Measurements from ENCODE around the gene LINC01488. TPM values are rescaled to one million over a fixed set of nuclear protein-coding genes. Genes with fewer than 3 reads are reported as not detected.
A peak's percentile ranks its signal among the peaks of the same experiment; 100 is the strongest.

Gene LINC01488
- total and polyA plus RNA-seq, 9 donors: 0.04 to 0.16 (median 0.10) TPM; not detected in 2

DNA sequence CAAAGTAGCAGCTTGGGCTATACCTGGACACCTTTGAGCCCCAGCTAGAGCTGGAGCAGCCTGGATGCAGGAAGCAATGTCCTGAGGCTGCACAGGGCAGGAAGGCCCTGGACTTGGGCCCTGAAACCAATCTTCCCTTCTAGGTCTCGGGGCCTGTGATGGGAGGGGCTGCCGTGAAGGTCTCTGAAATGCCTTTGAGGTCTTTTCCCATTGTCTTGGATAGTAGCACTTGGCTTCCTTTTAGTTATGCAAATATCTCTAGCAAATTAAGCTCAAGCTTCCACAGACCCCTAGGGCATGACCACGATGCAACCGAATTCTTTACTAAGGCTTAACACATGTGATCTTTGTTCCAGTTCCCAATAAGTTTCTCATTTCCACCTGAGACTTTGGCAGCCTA is 40.0 kb downstream of the LINC01488 start:
- no peak for DNase-seq
- H3K27ac ChIP-seq (ENCODE audit: low read length): no peak overlapping the region
- no peak overlapping the region for H3K4me3 ChIP-seq (ENCODE audit: low read length)
- peaks cover 5% of the 10 kb centered on the region for H3K9me3 ChIP-seq (replicated peaks; ENCODE audit: control insufficient read depth, low read depth, low read length)
- 30% methylated on average over 2 of the region's 4 CpGs for WGBS (ENCODE audit: insufficient coverage)
- H3K4me1 ChIP-seq (ENCODE audit: control insufficient read depth, insufficient read depth, low read length): peaks cover 6% of the 10 kb centered on the region
- H3K36me3 ChIP-seq (ENCODE audit: control insufficient read depth, insufficient read depth, low read length): no peaks in the 10 kb centered on the region
- peaks cover 2% of the 10 kb centered on the region for H3K27me3 ChIP-seq (ENCODE audit: control insufficient read depth, insufficient read depth, low read length)

DNA sequence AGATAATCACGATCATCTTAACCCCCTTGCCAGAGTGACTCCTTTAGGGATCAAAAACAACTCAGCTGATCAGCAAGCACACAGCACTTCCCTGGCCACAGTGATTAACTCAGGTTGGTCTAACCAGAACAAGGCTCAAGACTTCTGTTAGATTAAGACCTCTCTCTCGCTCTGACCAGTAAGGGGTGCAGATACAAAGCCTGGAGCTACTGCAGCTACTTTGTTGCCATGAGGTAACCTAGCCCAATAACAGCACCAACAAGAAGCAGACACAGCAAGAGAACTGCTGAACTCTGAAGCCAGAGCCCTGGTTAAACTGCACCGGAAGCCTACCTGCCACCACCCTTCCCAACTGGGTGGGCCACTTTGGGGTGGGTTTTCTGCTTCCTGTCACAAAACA is 42.0 kb downstream of the LINC01488 start:
- DNase-seq: no peak
- Histone ChIP-seq H3K4me1 (ENCODE audit: control insufficient read depth, insufficient read depth, low read length) (peaks cover 6% of the 10 kb centered on the region), H3K27me3 (ENCODE audit: control insufficient read depth, insufficient read depth, low read length) (no peaks in the 10 kb centered on the region), H3K9me3 (replicated peaks; ENCODE audit: control insufficient read depth, low read depth, low read length) (no peaks in the 10 kb centered on the region), H3K27ac (ENCODE audit: low read length) (no peak overlapping the region), H3K4me3 (ENCODE audit: low read length) (no peak overlapping the region), H3K36me3 (ENCODE audit: control insufficient read depth, insufficient read depth, low read length) (no peaks in the 10 kb centered on the region)
- WGBS (ENCODE audit: insufficient coverage): no CpG with 5 or more reads among the region's 3 CpGs

GRCh38 chr11:69524291-69524882 is 42.9 kb downstream of the LINC01488 start:
- Histone ChIP-seq H3K27ac (ENCODE audit: low read length) (no peak overlapping the region), H3K4me3 (ENCODE audit: low read length) (no peak overlapping the region), H3K9me3 (replicated peaks; ENCODE audit: control insufficient read depth, low read depth, low read length) (no peaks in the 10 kb centered on the region), H3K4me1 (ENCODE audit: control insufficient read depth, insufficient read depth, low read length) (peaks cover 6% of the 10 kb centered on the region), H3K36me3 (ENCODE audit: control insufficient read depth, insufficient read depth, low read length) (no peaks in the 10 kb centered on the region), H3K27me3 (ENCODE audit: control insufficient read depth, insufficient read depth, low read length) (no peaks in the 10 kb centered on the region)
- no peak for DNase-seq
- 55% methylated on average over 4 of the region's 15 CpGs for WGBS (ENCODE audit: insufficient coverage)

GRCh38 chr11:69524991-69525411 is 43.5 kb downstream of the LINC01488 start:
- WGBS (ENCODE audit: insufficient coverage): 72% methylated on average over 12 of the region's 15 CpGs
- DNase-seq: no peak
- no peaks in the 10 kb centered on the region for H3K27me3 ChIP-seq (ENCODE audit: control insufficient read depth, insufficient read depth, low read length)
- no peaks in the 10 kb centered on the region for H3K9me3 ChIP-seq (replicated peaks; ENCODE audit: control insufficient read depth, low read depth, low read length)
- no peak overlapping the region for H3K4me3 ChIP-seq (ENCODE audit: low read length)
- H3K4me1 ChIP-seq (ENCODE audit: control insufficient read depth, insufficient read depth, low read length): peaks cover 6% of the 10 kb centered on the region
- H3K36me3 ChIP-seq (ENCODE audit: control insufficient read depth, insufficient read depth, low read length): no peaks in the 10 kb centered on the region
- H3K27ac ChIP-seq (ENCODE audit: low read length): no peak overlapping the region

- peaks cover 3% of the 10 kb centered on the region for H3K27me3 ChIP-seq (ENCODE audit: control insufficient read depth, insufficient read depth, low read length)
- H3K36me3 ChIP-seq (ENCODE audit: control insufficient read depth, insufficient read depth, low read length): no peaks in the 10 kb centered on the region
- H3K4me1 ChIP-seq (ENCODE audit: control insufficient read depth, insufficient read depth, low read length): peaks cover 6% of the 10 kb centered on the region
- H3K27ac ChIP-seq (ENCODE audit: low read length): no peak overlapping the region
- WGBS (ENCODE audit: insufficient coverage): 75% methylated on average over 17 of the region's 19 CpGs
- H3K4me3 ChIP-seq (ENCODE audit: low read length): no peak overlapping the region
- no peak for DNase-seq
- no peaks in the 10 kb centered on the region for H3K9me3 ChIP-seq (replicated peaks; ENCODE audit: control insufficient read depth, low read depth, low read length)
Measured at GRCh38 chr11:69525516-69526452, 44.3 kb downstream of the LINC01488 start.

- Histone ChIP-seq H3K27ac (ENCODE audit: low read length) (no peak overlapping the region), H3K4me1 (ENCODE audit: control insufficient read depth, insufficient read depth, low read length) (peaks cover 4% of the 10 kb centered on the region), H3K27me3 (ENCODE audit: control insufficient read depth, insufficient read depth, low read length) (peaks cover 6% of the 10 kb centered on the region), H3K4me3 (ENCODE audit: low read length) (no peak overlapping the region), H3K9me3 (replicated peaks; ENCODE audit: control insufficient read depth, low read depth, low read length) (no peaks in the 10 kb centered on the region), H3K36me3 (ENCODE audit: control insufficient read depth, insufficient read depth, low read length) (no peaks in the 10 kb centered on the region)
- DNase-seq: no peak
- 97% methylated on average over 8 of the region's 12 CpGs for whole genome bisulfite sequencing (ENCODE audit: insufficient coverage)
Measured at GRCh38 chr11:69526453-69526810, 45.0 kb downstream of the LINC01488 start.

DNA sequence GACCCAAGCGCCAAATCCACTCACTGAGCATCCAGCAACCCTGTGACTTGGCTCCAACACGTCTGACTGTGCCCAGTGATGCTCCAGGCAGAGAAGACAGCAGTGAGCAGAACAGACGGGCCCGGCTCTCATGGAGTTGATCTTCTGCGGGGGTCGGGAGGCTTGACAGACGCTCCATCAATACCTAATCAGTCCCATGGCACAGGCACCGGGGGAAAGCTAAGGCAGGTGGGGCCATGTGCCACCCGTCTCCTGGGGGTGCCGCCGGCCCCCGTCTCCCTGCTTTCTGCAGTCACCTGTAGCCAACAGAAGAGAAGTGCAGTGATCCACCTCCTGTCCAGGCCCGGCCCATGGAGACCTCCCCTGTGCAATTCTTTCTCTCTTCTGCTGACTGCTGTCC is 47.5 kb downstream of the LINC01488 start:
- H3K27me3 ChIP-seq (ENCODE audit: control insufficient read depth, insufficient read depth, low read length): peaks cover 10% of the 10 kb centered on the region
- no peak overlapping the region for H3K4me3 ChIP-seq (ENCODE audit: low read length)
- H3K27ac ChIP-seq (ENCODE audit: low read length): no peak overlapping the region
- DNase-seq: no peak
- H3K4me1 ChIP-seq (ENCODE audit: control insufficient read depth, insufficient read depth, low read length): peaks cover 6% of the 10 kb centered on the region
- no peaks in the 10 kb centered on the region for H3K36me3 ChIP-seq (ENCODE audit: control insufficient read depth, insufficient read depth, low read length)
- H3K9me3 ChIP-seq (replicated peaks; ENCODE audit: control insufficient read depth, low read depth, low read length): no peaks in the 10 kb centered on the region
- 89% methylated on average over 8 of the region's 13 CpGs for WGBS (ENCODE audit: insufficient coverage)

DNA sequence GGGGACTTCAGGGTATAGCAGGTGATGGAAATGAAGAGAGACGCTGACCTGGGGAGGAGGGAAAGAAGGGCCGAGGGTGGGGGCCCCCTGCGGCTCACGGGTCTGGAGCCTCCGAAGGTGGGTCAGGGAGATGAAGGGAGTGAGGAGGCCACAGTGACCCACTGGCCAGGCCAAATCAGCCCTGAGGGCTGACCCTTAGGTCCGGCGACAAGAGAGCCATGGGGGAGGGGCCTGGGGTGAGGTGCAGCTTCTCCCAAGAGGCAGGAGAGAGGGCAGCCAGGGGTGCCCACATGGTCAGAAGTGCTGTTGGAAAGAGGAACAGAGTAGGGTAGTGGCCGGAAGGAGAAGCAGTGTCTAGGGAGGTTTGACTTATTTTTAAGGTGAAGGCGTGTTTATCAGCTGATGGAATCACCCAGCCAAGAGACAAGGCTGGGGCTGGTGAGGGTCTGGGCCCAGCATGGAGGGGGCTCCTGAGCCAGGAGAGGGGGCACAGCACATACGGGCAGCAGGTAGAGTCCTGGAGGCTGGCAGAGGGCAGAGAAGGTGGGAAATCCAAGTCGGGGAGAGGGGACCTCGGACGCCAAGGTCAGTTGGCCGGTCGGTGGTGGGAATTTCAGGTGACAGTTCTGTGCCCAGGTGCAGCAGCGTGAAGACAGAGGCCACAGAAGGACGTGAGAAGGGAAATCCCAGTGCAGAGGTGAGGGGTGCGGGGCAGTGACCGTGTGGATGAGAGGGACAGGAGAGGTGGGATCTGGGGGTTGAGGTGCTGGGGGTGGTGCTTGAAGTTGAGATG is 49.0 kb downstream of the LINC01488 start:
- no peak overlapping the region for H3K4me3 ChIP-seq (ENCODE audit: low read length)
- H3K9me3 ChIP-seq (replicated peaks; ENCODE audit: control insufficient read depth, low read depth, low read length): no peaks in the 10 kb centered on the region
- H3K36me3 ChIP-seq (ENCODE audit: control insufficient read depth, insufficient read depth, low read length): no peaks in the 10 kb centered on the region
- H3K4me1 ChIP-seq (ENCODE audit: control insufficient read depth, insufficient read depth, low read length): peaks cover 6% of the 10 kb centered on the region
- WGBS (ENCODE audit: insufficient coverage): 74% methylated on average over 19 of the region's 19 CpGs
- peak; percentile 54 for DNase-seq
- H3K27ac ChIP-seq (ENCODE audit: low read length): no peak overlapping the region
- H3K27me3 ChIP-seq (ENCODE audit: control insufficient read depth, insufficient read depth, low read length): peaks cover 13% of the 10 kb centered on the region

DNA sequence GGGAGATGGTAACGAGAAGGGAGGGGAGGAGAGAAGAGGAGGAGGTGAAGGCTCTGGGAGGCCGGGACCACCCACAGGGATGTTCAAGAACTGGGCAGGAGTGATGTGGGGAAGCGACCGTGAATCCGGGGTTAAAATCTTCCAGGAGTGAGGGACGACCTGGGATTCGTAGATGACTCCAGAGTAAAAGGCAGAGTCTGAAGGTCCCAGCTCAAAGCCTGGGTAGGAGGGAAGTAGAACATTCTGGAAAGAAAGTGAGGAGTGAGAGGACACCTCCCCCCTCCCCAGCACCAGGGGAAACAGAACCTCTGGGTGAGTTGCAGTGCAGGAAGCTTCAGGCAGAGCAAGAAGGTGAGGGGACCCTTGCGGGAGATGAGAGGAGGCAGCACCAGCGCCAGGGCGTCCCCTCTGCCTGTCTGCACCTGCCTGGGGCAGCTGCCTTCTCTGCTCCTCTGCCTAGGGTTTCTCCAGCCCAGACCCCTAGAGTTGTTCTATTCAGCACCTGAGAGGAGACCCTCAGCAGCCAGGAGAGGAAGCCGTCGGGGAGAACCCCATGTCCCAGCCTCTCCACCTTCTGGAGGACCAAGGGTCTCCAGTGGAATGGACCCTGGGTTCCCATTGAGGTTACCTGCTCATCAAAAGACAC is 49.7 kb downstream of the LINC01488 start:
- no peak overlapping the region for H3K27ac ChIP-seq (ENCODE audit: low read length)
- WGBS (ENCODE audit: insufficient coverage): 71% methylated on average over 11 of the region's 12 CpGs
- no peak overlapping the region for H3K4me3 ChIP-seq (ENCODE audit: low read length)
- no peak for DNase-seq
- H3K36me3 ChIP-seq (ENCODE audit: control insufficient read depth, insufficient read depth, low read length): no peaks in the 10 kb centered on the region
- H3K9me3 ChIP-seq (replicated peaks; ENCODE audit: control insufficient read depth, low read depth, low read length): no peaks in the 10 kb centered on the region
- H3K4me1 ChIP-seq (ENCODE audit: control insufficient read depth, insufficient read depth, low read length): peaks cover 6% of the 10 kb centered on the region
- H3K27me3 ChIP-seq (ENCODE audit: control insufficient read depth, insufficient read depth, low read length): peaks cover 14% of the 10 kb centered on the region
